ENCODE measurements around the gene HOXA6.

DNA sequence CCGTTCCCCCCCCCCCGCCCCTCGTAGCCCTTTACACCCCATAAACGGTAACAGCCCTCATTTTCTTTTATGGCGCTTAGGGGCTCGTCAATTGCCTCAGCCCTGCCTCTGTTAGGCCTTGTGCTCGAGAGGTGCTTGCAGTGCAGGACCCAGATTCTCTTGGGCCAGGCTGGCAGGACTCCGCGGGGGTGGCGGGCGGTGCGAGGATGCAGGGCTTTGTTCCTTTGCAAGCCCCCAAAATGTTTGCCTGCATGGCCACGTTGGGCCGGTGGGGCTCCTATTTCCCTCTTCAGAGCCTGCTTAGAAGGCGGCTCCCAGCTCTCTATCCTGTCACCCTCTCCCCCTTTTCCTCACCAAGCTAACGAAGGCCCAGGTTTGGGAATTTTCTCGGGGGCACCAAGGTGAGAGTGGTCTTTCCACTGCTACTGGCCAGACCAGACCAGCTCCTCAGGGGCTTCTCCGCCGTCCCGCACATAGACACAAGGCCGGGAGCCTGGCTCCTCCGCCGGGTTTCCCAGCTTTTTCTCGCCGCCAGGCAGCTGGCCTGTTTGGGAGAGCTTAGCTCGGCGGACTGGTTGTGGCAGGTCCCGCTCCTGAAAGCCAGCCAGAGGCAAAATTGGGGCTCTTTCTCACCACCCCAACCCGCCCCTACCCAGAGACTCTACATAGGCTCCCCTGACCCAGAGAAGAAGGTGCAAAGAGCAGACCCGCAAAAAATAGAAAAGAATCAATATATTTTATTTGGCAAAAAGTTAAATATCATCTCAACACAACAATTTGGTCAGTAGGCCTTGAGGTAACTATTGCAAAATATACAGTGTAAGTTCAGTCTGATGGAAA, 14.4 kb upstream of the HOXA6 start:
- TF ChIP-seq EZH2 (IDR thresholded peaks at IDR 0.05; ENCODE audit: borderline replicate concordance, control insufficient read depth, low read depth, low read length) (no peak), ASH2L (IDR thresholded peaks at IDR 0.05; ENCODE audit: borderline replicate concordance, low read depth) (no peak), POLR2A (IDR thresholded peaks at IDR 0.05; ENCODE audit: low read depth, low read length) (no peak), POLR2AphosphoS5 (IDR thresholded peaks at IDR 0.05; ENCODE audit: low read length) (no peak), BCL11A (IDR thresholded peaks at IDR 0.05; ENCODE audit: low read depth, low read length) (no peak), RAD51 (IDR thresholded peaks at IDR 0.05) (no peak), FOXM1 (IDR thresholded peaks at IDR 0.05; ENCODE audit: low read depth, low read length) (no peak), CTCF (IDR thresholded peaks at IDR 0.05 in 2 of 3, conservative IDR thresholded peaks at IDR 0.05 in 1 of 3; ENCODE audit: control insufficient read depth in 2 of 3, extremely low read depth in 1 of 3, insufficient read depth in 1 of 3, low read depth in 3 of 3, low read length in 3 of 3) (no peak)

Measured in GM12878 (cell line).